ENCODE results near the gene PPP2R1B. TPM values are rescaled to one million over a fixed set of nuclear protein-coding genes. Genes with fewer than 3 reads are reported as not detected.

The PPP2R1B gene
- total and polyA plus RNA-seq, 2 donors (not counting 3 experiments of a cell fraction or from before 2014, with no cell fraction given) = 18.0 to 50.8 TPM

DNA sequence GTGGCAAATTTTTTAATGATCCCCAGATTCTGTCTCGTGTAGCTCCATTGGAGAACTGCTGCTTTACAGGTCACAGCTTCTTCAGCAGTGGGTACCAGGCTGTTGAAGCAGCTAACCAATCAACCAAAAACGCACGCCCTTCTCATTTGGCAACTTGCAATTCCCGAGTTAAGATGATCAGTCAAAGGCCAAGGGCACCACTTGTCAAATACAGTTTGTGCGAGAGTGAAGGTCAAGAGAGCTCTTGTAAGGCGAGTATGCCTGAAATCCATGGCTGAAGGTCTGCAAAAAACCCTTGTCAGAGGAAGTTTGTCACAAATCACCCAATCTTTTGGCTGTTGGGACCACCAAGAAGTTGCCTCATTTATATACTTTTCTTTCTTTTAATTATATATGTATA lies 12.9 kb upstream of the PPP2R1B start:
- H3K27me3 ChIP-seq (ENCODE audit: control insufficient read depth in 2 of 2, insufficient read depth in 2 of 2, low read length in 2 of 2) = no peaks in the 10 kb centered on the region
- CTCF ChIA-PET = interaction anchor here (0.8 to 2.1 kb wide), 10 partner anchors 8 to 193 kb away, joined by 3 to 17 read pairs (median 5); partner anchors contain the start of genes PPP2R1B and SIK2
- no peak overlapping the region for H3K27ac ChIP-seq (ENCODE audit: insufficient read depth, low read depth, low read length)
- no peaks in the 10 kb centered on the region for H3K36me3 ChIP-seq (ENCODE audit: control insufficient read depth in 2 of 2, extremely low read depth in 1 of 2, insufficient read depth in 2 of 2, low read length in 2 of 2)
- TF ChIP-seq, protein P1, sequence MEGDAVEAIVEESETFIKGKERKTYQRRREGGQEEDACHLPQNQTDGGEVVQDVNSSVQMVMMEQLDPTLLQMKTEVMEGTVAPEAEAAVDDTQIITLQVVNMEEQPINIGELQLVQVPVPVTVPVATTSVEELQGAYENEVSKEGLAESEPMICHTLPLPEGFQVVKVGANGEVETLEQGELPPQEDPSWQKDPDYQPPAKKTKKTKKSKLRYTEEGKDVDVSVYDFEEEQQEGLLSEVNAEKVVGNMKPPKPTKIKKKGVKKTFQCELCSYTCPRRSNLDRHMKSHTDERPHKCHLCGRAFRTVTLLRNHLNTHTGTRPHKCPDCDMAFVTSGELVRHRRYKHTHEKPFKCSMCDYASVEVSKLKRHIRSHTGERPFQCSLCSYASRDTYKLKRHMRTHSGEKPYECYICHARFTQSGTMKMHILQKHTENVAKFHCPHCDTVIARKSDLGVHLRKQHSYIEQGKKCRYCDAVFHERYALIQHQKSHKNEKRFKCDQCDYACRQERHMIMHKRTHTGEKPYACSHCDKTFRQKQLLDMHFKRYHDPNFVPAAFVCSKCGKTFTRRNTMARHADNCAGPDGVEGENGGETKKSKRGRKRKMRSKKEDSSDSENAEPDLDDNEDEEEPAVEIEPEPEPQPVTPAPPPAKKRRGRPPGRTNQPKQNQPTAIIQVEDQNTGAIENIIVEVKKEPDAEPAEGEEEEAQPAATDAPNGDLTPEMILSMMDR (IDR thresholded peaks at IDR 0.05; ENCODE audit: extremely low read depth in 1 of 2, insufficient read depth in 1 of 2, low read depth in 1 of 2, low read length in 2 of 2) = no peak
- TF ChIP-seq POLR2AphosphoS5 (IDR thresholded peaks at IDR 0.05; ENCODE audit: insufficient read depth, low read depth, low read length) = no peak
- no peak for TF ChIP-seq JUN (IDR thresholded peaks at IDR 0.05; ENCODE audit: borderline replicate concordance, insufficient read depth, insufficient read length, low read depth)
- TF ChIP-seq, protein P2, sequence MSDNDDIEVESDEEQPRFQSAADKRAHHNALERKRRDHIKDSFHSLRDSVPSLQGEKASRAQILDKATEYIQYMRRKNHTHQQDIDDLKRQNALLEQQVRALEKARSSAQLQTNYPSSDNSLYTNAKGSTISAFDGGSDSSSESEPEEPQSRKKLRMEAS (IDR thresholded peaks at IDR 0.05; ENCODE audit: insufficient read depth, insufficient read length) = no peak
- TF ChIP-seq EZH2 (IDR thresholded peaks at IDR 0.05; ENCODE audit: borderline replicate concordance, low read depth, low read length, severe bottlenecking) = no peak
- TF ChIP-seq POLR2A (IDR thresholded peaks at IDR 0.05; ENCODE audit: low read depth, low read length) = no peak
- TF ChIP-seq FOS (IDR thresholded peaks at IDR 0.05; ENCODE audit: borderline replicate concordance, insufficient read depth, low read length) = no peak
- no peak for TF ChIP-seq GATA2 (IDR thresholded peaks at IDR 0.05; ENCODE audit: insufficient read depth, insufficient read length, low read depth, low read length)
- no peak for TF ChIP-seq MYC (IDR thresholded peaks at IDR 0.05; ENCODE audit: low read depth, low read length)
- no peaks in the 10 kb centered on the region for H3K9me3 ChIP-seq (replicated peaks; ENCODE audit: control insufficient read depth, insufficient read depth, low read length)
- FAIRE-seq (no peak), DNase-seq (ENCODE audit: low read depth, low spot score) (no peak)
- intact Hi-C loops (cut with micrococcal nuclease) = no loop called here
- no peak overlapping the region for H2AFZ ChIP-seq (ENCODE audit: low read depth, low read length)
- BruUV-seq (replicated peaks) = no TSS peak
- H3K9ac ChIP-seq (replicated peaks; ENCODE audit: extremely low read depth, insufficient read depth, low read length) = no peak overlapping the region
- no peaks in the 10 kb centered on the region for H4K20me1 ChIP-seq (replicated peaks; ENCODE audit: control insufficient read depth, extremely low read depth, insufficient read depth, low read length)
- POLR2A ChIA-PET = no interaction called here
- H3K9me1 ChIP-seq (replicated peaks; ENCODE audit: control insufficient read depth, extremely low read depth, insufficient read depth, low read length) = no peaks in the 10 kb centered on the region
- no peak overlapping the region for H3K4me2 ChIP-seq (ENCODE audit: insufficient read depth, low read length)
- dilution Hi-C loops (cut with MboI; ENCODE audit: extremely low pct_ligation_motif_present, low sequenced_read_pairs) = no loop called here
- H3K4me1 ChIP-seq (ENCODE audit: control insufficient read depth, extremely low read depth, insufficient read depth, low read length) = no peaks in the 10 kb centered on the region
- no peak overlapping the region for H3K4me3 ChIP-seq (replicated peaks in 1 of 3; ENCODE audit: insufficient read depth in 1 of 3, low read depth in 1 of 3, low read length in 3 of 3)
- no peaks in the 10 kb centered on the region for H3K79me2 ChIP-seq (ENCODE audit: control insufficient read depth, insufficient read depth, low read length)
